Liver (tissue), 9 donors: ENCODE measurements around the gene CCDC141. TPM values are rescaled to one million over a fixed set of nuclear protein-coding genes. Genes with fewer than 3 reads are reported as not detected.

Experiments used
- DNase-seq: peaks from one replicate; pipeline ENCODE4 v3.0.0-alpha.2; 2017; ENCODE audit warnings: low spot score
- H3K27ac ChIP-seq, 2 donors: one replicate each; pipeline ENCODE4 v1.7.0; 2013; ENCODE audit warnings: inconsistent platforms in 2 of 2, low read length in 2 of 2, control low read depth in 1 of 2, low read depth in 1 of 2, mild to moderate bottlenecking in 1 of 2
- H3K27me3 ChIP-seq, 4 donors: one replicate each; pipeline versions ENCODE4 v1.6.1 to v1.7.0; 2013; ENCODE audit warnings: low read length in 3 of 4, inconsistent platforms in 1 of 4, mild to moderate bottlenecking in 1 of 4, moderate library complexity in 1 of 4; ENCODE audit not compliant: control insufficient read depth in 4 of 4, insufficient read depth in 4 of 4
- H3K36me3 ChIP-seq, 4 donors: one replicate each; pipeline versions ENCODE4 v1.6.1 to v1.7.0; 2013; ENCODE audit warnings: low read length in 3 of 4, mild to moderate bottlenecking in 3 of 4, low read depth in 1 of 4, moderate library complexity in 1 of 4; ENCODE audit not compliant: control insufficient read depth in 4 of 4, insufficient read depth in 3 of 4
- H3K4me1 ChIP-seq, 4 donors: one replicate each; pipeline versions ENCODE4 v1.6.1 to v1.7.0; 2013; ENCODE audit warnings: low read length in 3 of 4, mild to moderate bottlenecking in 3 of 4, moderate library complexity in 1 of 4; ENCODE audit not compliant: control insufficient read depth in 4 of 4, insufficient read depth in 4 of 4
- H3K4me3 ChIP-seq, 3 donors: one replicate each; pipeline versions ENCODE4 v1.6.1 to v1.7.0; 2013; ENCODE audit warnings: low read length in 3 of 3, control low read depth in 1 of 3, low read depth in 1 of 3, mild to moderate bottlenecking in 1 of 3
- H3K9ac ChIP-seq, 2 donors: one replicate each; pipeline ENCODE4 v1.7.0; 2013; ENCODE audit warnings: low read length in 2 of 2, mild to moderate bottlenecking in 2 of 2, moderate library complexity in 2 of 2, control low read depth in 1 of 2, low read depth in 1 of 2
- H3K9me3 ChIP-seq, 4 donors: one replicate each; pipeline versions ENCODE4 v1.6.1 to v1.7.0; 2013; ENCODE audit warnings: low read length in 3 of 4; ENCODE audit not compliant: control insufficient read depth in 4 of 4
- EGR1 ChIP-seq, 2 donors: IDR thresholded peaks; 2 replicates each; pipeline ENCODE4 v1.6.1; 2016 to 2018; ENCODE audit warnings: antibody characterized with exemption in 2 of 2, low read depth in 2 of 2
- FOXA1 ChIP-seq: IDR thresholded peaks from 2 replicates; pipeline ENCODE4 v1.6.1; 2016; ENCODE audit warnings: antibody characterized with exemption
- FOXA2 ChIP-seq: IDR thresholded peaks from 2 replicates; pipeline ENCODE4 v1.6.1; 2016; ENCODE audit warnings: antibody characterized with exemption
- GABPA ChIP-seq, 2 donors: IDR thresholded peaks in 1 of 2; conservative IDR thresholded peaks in 1 of 2; 2 replicates each; pipeline ENCODE4 v1.6.1; 2016; ENCODE audit warnings: antibody characterized with exemption in 2 of 2, mild to moderate bottlenecking in 1 of 2, moderate library complexity in 1 of 2
- HNF4A ChIP-seq, 2 donors: conservative IDR thresholded peaks; 2 replicates each; pipeline ENCODE4 v1.6.1; 2016; ENCODE audit warnings: antibody characterized with exemption in 2 of 2, mild to moderate bottlenecking in 2 of 2
- HNF4G ChIP-seq: IDR thresholded peaks from 2 replicates; pipeline ENCODE4 v1.6.1; 2016; ENCODE audit warnings: antibody characterized with exemption
- JUND ChIP-seq, 2 donors: IDR thresholded peaks; 2 replicates each; pipeline ENCODE4 v1.6.1; 2016; ENCODE audit warnings: antibody characterized with exemption in 2 of 2
- MAX ChIP-seq: IDR thresholded peaks from 2 replicates; pipeline ENCODE4 v1.6.1; 2016; ENCODE audit warnings: antibody characterized with exemption
- NR2F2 ChIP-seq: IDR thresholded peaks from 2 replicates; pipeline ENCODE4 v1.6.1; 2016; ENCODE audit warnings: antibody characterized with exemption
- RAD21 ChIP-seq, 2 donors: IDR thresholded peaks; 2 replicates each; pipeline ENCODE4 v1.6.1; 2016; ENCODE audit warnings: antibody characterized with exemption in 2 of 2, mild to moderate bottlenecking in 2 of 2
- RXRA ChIP-seq, 2 donors: IDR thresholded peaks; 2 replicates each; pipeline ENCODE4 v1.6.1; 2017 to 2018; ENCODE audit warnings: antibody characterized with exemption in 2 of 2, mild to moderate bottlenecking in 1 of 2
- SP1 ChIP-seq: IDR thresholded peaks from 2 replicates; pipeline ENCODE4 v1.6.1; 2018; ENCODE audit warnings: antibody characterized with exemption, mild to moderate bottlenecking
- TAF1 ChIP-seq: conservative IDR thresholded peaks from 2 replicates; pipeline ENCODE4 v1.6.1; 2016; ENCODE audit warnings: antibody characterized with exemption, mild to moderate bottlenecking
- YY1 ChIP-seq: IDR thresholded peaks from 2 replicates; pipeline ENCODE4 v1.6.1; 2016; ENCODE audit warnings: antibody characterized with exemption, mild to moderate bottlenecking
- WGBS: extraction: QIAGEN DNeasy Blood & Tissue Kit; methylation state at CpG from one replicate; pipeline ENCODE4 v1.1.7; 2013; 5-methylcytosine and 5-hydroxymethylcytosine counted together
- polyA plus RNA-seq, 2 donors: library from polyadenylated mRNA; stranded (reverse) in 1 of 2; unstranded in 1 of 2; fragments of 200-250 nt in 1 of 2; fragments of >200 nt in 1 of 2; fragmentation: Nextera tagmentation in 1 of 2; extraction: Ambion mirVana in 1 of 2; gene quantifications; one replicate each; pipeline versions ENCODE4 v1.2.1 to v1.2.3, GENCODE V29; 2013 to 2015
- total RNA-seq, 2 donors: library from RNA; depleted of rRNA; stranded (reverse); fragments of >200 nt; gene quantifications; one replicate each; pipeline ENCODE4 v1.2.3, GENCODE V29; 2014
- TF ChIP-seq, protein P1 (sequence below): IDR thresholded peaks from 2 replicates; pipeline ENCODE4 v1.6.1; 2016; ENCODE audit warnings: antibody characterized with exemption, mild to moderate bottlenecking
- TF ChIP-seq, protein P2 (sequence below): IDR thresholded peaks from 2 replicates; pipeline ENCODE4 v1.6.1; 2016; ENCODE audit warnings: antibody characterized with exemption
- TF ChIP-seq, protein P3 (sequence below): IDR thresholded peaks from 2 replicates; pipeline ENCODE4 v1.6.1; 2016; ENCODE audit warnings: antibody characterized with exemption
- TF ChIP-seq, protein P4 (sequence below): fragments of 150-350 bp; IDR thresholded peaks from 2 replicates; pipeline ENCODE4 v1.5.1; 2017; ENCODE audit warnings: improper control_type of control experiment, low read depth, low read length; ENCODE audit not compliant: missing input control
- donor health status: healthy.
- donor health status: healthy.
- donor health status: healthy.
- donor health status: healthy.
- donor health status: healthy.

Gene CCDC141
- total and polyA plus RNA-seq, 4 donors: 0.05 to 1.0 (median 0.39) TPM

DNA sequence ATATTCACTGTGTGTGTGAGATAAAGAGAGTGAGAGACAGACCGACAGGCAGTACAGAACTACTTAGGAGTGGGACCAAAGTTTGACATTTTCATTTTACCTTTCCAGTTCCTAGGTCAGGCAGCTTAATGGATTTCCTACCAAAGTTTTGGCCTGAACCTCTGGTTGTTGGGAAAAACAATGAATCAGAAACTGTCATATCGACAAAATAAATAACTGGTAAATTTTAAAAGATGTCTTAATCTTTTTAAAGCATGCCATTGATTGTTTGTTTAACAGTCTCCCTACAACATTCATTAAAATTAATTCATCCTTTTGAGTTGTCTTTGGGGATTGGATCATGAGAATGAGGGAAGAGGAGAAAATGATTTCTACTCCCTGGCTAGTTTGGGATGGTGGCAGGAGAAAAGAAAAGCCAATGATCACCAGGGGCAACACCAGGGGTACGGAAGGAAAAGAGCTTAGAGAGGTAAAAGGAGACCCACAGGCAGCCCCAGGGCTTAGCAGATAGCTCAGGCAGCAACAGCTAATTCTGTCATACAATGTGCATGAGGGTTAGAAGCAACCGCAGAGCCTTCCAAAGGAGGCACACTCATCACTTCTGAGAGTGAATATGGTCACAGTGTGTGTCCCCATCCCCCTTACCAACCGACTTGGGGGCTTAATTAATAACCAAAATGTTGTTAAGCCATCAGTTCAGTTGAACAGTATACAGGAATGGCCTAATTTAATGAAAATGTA is 98.5 kb downstream of the CCDC141 start:
- no peak overlapping the region for H3K4me3 ChIP-seq
- H3K36me3 ChIP-seq: no peaks in the 10 kb centered on the region
- H3K27me3 ChIP-seq: no peaks in the 10 kb centered on the region
- no peak for DNase-seq
- no peaks in the 10 kb centered on the region for H3K9me3 ChIP-seq
- 88% methylated on average over 5 of the region's 5 CpGs for WGBS
- no peak for TF ChIP-seq EGR1 (IDR thresholded peaks at IDR 0.05; ENCODE audit: low read depth in 2 of 2)
- TF ChIP-seq HNF4G: no peak
- TF ChIP-seq HNF4A (conservative IDR thresholded peaks at IDR 0.05): no peak
- TF ChIP-seq MAX: no peak
- TF ChIP-seq NR2F2: no peak
- no peak for TF ChIP-seq FOXA1
- TF ChIP-seq, protein P1, sequence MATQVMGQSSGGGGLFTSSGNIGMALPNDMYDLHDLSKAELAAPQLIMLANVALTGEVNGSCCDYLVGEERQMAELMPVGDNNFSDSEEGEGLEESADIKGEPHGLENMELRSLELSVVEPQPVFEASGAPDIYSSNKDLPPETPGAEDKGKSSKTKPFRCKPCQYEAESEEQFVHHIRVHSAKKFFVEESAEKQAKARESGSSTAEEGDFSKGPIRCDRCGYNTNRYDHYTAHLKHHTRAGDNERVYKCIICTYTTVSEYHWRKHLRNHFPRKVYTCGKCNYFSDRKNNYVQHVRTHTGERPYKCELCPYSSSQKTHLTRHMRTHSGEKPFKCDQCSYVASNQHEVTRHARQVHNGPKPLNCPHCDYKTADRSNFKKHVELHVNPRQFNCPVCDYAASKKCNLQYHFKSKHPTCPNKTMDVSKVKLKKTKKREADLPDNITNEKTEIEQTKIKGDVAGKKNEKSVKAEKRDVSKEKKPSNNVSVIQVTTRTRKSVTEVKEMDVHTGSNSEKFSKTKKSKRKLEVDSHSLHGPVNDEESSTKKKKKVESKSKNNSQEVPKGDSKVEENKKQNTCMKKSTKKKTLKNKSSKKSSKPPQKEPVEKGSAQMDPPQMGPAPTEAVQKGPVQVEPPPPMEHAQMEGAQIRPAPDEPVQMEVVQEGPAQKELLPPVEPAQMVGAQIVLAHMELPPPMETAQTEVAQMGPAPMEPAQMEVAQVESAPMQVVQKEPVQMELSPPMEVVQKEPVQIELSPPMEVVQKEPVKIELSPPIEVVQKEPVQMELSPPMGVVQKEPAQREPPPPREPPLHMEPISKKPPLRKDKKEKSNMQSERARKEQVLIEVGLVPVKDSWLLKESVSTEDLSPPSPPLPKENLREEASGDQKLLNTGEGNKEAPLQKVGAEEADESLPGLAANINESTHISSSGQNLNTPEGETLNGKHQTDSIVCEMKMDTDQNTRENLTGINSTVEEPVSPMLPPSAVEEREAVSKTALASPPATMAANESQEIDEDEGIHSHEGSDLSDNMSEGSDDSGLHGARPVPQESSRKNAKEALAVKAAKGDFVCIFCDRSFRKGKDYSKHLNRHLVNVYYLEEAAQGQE: no peak
- no peak for TF ChIP-seq RXRA (IDR thresholded peaks at IDR 0.05)
- TF ChIP-seq FOXA2: no peak
- no peak for TF ChIP-seq SP1
- no peak for TF ChIP-seq TAF1
- TF ChIP-seq JUND (IDR thresholded peaks at IDR 0.05): no peak
- no peak for TF ChIP-seq RAD21 (IDR thresholded peaks at IDR 0.05)
- TF ChIP-seq, protein P2, sequence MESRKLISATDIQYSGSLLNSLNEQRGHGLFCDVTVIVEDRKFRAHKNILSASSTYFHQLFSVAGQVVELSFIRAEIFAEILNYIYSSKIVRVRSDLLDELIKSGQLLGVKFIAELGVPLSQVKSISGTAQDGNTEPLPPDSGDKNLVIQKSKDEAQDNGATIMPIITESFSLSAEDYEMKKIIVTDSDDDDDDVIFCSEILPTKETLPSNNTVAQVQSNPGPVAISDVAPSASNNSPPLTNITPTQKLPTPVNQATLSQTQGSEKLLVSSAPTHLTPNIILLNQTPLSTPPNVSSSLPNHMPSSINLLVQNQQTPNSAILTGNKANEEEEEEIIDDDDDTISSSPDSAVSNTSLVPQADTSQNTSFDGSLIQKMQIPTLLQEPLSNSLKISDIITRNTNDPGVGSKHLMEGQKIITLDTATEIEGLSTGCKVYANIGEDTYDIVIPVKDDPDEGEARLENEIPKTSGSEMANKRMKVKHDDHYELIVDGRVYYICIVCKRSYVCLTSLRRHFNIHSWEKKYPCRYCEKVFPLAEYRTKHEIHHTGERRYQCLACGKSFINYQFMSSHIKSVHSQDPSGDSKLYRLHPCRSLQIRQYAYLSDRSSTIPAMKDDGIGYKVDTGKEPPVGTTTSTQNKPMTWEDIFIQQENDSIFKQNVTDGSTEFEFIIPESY: no peak
- no peak for TF ChIP-seq GABPA (IDR thresholded peaks at IDR 0.05 in 1 of 2, conservative IDR thresholded peaks at IDR 0.05 in 1 of 2)
- TF ChIP-seq YY1: no peak
- TF ChIP-seq, protein P3, sequence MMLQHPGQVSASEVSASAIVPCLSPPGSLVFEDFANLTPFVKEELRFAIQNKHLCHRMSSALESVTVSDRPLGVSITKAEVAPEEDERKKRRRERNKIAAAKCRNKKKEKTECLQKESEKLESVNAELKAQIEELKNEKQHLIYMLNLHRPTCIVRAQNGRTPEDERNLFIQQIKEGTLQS: no peak
- TF ChIP-seq, protein P4, sequence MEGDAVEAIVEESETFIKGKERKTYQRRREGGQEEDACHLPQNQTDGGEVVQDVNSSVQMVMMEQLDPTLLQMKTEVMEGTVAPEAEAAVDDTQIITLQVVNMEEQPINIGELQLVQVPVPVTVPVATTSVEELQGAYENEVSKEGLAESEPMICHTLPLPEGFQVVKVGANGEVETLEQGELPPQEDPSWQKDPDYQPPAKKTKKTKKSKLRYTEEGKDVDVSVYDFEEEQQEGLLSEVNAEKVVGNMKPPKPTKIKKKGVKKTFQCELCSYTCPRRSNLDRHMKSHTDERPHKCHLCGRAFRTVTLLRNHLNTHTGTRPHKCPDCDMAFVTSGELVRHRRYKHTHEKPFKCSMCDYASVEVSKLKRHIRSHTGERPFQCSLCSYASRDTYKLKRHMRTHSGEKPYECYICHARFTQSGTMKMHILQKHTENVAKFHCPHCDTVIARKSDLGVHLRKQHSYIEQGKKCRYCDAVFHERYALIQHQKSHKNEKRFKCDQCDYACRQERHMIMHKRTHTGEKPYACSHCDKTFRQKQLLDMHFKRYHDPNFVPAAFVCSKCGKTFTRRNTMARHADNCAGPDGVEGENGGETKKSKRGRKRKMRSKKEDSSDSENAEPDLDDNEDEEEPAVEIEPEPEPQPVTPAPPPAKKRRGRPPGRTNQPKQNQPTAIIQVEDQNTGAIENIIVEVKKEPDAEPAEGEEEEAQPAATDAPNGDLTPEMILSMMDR: no peak
- no peak overlapping the region for H3K9ac ChIP-seq
- H3K27ac ChIP-seq: no peak overlapping the region
- peaks cover 0 to 12% (median 7%) of the 10 kb centered on the region in 4 donors for H3K4me1 ChIP-seq
